NCI-H1694 treated with DMSO at 0.1 percent for 48 hours (cell line): Measurements from ENCODE around the gene ZEB1.
"Not testable (repeated sequence)": the region's sequence is repeated elsewhere in the genome, so short reads cannot be mapped to it uniquely, and the experiment has no call there.

Experiments used
- DNase-seq: peaks from one replicate; lab custom pipeline; 2025; lab: John Stamatoyannopoulos, UW

Gene ZEB1

GRCh38 chr10:31318382-31318853 is 598 bp upstream of the ZEB1 start:
- DNase-seq: no peak

GRCh38 chr10:31319602-31320549 is 860 bp downstream of the ZEB1 start:
- DNase-seq: no peak

GRCh38 chr10:31320550-31321211 is 1.7 kb downstream of the ZEB1 start:
- peak; percentile 11 for DNase-seq

- no peak for DNase-seq
These were observed 2.5 kb downstream of the ZEB1 start for GRCh38 chr10:31321396-31321941.

GRCh38 chr10:31322647-31323046 is 3.6 kb downstream of the ZEB1 start:
- DNase-seq: peak; percentile 21

GRCh38 chr10:31340343-31340742 is 21.3 kb downstream of the ZEB1 start:
- no peak for DNase-seq

GRCh38 chr10:31341552-31341951 is 22.5 kb downstream of the ZEB1 start:
- DNase-seq: no peak

DNA sequence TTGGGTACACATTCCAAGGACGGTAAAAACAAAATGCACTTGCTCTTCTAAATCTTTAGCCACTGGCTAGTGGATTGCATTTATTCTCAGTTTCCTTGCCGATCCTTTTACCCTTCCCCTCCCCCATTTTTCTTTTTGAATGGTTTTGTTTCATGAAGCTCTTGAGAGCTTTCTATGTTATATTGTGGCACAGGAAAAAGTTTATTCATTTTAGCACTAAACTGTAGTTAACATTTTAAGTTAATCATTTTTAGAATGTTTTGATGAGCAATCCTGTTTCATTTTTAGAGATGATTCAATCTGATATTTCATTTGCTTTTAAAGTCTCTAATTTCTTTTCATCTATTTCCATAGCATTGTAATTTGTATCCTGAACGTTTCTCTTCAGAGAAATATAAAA is 24.0 kb downstream of the ZEB1 start:
- DNase-seq: no peak

DNA sequence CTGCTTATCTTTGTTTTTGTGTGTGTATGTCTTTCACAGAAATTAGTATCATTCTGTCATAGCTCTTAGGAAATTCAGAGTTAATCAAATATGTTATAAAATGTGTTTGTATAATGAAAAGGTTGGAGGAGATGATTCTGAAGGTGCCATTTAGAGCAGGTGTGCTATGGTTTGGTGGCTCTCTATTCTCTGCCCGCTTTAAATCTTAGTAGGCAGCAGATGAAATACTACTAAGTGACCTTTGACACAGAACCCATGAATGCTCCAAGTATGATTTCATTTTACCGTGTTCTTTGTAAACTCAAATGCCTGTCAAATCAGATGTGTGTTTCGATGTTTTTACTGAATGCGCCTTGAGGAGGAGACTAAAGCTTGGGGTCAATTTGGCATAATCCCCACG is 24.5 kb downstream of the ZEB1 start:
- no peak for DNase-seq

DNA sequence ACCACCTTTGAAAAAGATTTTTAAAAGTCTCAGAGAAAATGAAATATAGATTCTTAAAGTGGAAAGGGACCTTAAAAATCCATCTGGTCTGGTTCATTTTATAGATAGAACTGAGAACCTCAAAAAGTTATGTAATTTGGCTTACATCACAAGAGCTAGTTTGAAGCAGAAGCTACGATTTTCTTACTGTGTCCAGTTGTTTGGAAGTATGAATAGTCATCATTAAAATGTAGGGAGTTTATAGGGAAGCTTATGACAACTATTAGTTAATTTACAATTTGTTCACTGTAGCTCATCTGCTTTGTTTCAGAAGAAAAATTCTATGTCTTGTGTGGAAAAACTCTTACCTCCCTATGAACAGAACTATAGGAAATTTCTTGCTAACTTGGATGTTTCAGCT is 26.9 kb downstream of the ZEB1 start:
- DNase-seq: no peak

GRCh38 chr10:31346953-31347352 is 27.9 kb downstream of the ZEB1 start:
- DNase-seq: no peak

- no peak for DNase-seq
These were observed 28.7 kb downstream of the ZEB1 start for GRCh38 chr10:31347705-31348104.

DNA sequence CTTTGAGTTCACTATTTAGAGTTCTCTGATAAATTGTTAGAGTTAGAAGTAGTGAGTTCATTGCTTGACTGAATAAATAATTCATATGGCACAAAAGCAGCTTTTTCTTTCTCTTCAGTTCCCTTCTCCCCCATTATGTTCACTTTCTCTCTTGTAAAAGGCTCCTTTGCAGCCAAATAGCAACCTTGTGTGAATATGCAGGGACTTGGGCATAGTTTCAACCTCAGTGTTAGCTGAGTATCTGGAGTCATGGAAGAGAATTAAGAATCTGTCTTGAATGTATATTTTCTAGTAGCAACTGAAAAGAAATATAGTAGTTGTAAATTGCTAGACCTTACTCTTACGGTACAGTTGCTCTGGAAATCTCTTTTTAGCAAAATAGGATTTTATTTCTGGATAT is 31.9 kb downstream of the ZEB1 start:
- DNase-seq: no peak

DNA sequence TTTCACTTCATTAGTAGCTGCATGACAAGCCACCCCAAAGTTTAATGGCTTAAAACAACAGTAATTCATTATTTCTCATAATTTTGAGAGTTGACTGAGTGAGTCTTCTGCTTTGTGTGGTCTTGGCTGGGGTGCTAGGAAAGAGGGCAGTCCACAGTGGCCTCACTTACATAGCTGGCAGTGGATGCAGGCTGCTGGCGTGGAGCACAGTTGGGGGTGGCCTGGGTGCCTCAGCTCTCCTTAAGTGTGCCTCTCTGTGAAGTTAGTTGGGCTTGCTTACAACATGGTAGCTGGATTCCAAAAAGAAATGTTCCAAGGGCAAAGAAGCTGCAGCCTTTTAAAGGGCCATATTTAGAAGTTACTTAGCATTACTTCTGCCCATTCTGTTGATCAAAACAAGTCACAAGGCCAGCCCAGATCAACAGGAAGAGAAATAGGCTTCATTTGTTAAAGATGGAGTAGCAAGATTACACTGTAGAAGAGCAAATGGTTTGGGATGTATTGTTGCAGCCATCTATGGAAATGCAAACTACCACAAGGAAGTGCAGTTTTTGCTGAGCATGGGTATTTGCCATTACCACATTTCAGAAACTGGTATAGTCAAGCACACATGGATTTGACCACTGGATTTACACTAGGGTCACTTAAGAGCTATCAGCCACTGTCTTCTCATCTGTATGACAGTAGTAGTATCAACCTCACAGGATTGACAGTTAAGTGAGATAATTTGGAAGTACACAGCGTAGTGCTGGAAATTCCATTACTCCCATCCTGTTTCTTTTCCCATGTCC is 33.6 kb downstream of the ZEB1 start:
- no peak for DNase-seq

- no peak for DNase-seq
These were observed 34.6 kb downstream of the ZEB1 start for GRCh38 chr10:31353574-31353973.

DNA sequence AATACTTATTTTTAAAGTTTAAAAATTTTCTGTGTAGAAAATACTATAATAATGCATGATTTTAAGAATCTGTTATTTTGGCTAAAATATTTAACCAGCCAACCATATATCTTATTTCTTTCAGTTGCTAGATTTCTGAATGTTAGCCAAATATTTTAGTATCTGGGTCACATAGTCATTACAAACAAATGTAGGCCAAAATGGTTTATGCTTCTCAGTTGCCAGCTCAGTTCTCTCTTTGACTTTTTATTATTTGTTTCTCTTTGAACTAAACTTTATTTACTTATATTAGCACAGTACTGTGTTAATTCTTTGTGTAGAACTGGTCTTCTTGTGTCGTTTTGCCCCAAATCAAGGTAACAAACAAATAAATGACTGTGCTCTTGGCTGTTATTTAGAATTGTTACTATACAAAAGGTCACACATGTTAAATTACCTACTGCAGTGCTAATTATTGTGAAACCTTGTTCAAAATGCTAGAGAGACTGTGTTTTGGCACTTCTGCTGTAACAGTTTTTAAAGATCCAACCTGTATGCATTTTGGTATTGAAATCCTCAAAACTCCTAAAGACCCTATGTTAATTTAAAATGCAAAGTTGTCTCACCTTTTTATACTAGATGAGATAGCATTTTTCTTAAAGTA is 39.8 kb downstream of the ZEB1 start:
- no peak for DNase-seq

GRCh38 chr10:31359979-31360378 is 41.0 kb downstream of the ZEB1 start:
- no peak for DNase-seq

- DNase-seq: not testable (repeated sequence)
These were observed 42.5 kb downstream of the ZEB1 start for GRCh38 chr10:31361475-31361874.

DNA sequence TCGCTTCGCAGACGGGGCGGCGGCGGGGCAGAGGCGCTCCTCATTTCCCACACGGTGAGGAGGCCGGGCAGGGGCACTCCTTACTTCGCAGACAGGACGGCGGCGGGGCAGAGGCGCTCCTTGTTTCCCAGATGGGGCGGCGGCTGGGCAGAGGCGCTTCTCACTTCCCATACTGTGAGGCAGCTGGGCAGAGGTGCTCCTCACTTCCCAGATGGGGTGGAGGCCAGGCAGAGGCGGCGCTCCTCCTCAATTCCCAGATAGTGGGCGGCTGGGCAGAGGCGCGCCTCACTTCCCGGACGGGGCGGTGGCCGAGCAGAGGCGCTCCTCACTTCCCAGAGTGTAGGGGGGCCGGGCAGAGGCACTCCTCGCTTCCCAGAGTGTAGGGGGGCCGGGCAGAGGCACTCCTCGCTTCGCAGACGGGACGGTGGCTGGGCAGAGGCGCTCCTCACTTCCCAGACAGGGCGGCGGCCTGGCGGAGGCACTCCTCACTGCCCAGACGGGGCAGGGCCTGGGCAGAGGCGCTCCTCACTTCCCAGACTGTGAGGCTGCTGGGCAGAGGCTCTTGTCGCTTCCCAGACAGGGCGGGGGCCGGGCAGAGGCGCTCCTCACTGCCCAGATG is 43.1 kb downstream of the ZEB1 start:
- DNase-seq: no peak

- DNase-seq: not testable (repeated sequence)
These were observed 44.7 kb downstream of the ZEB1 start for GRCh38 chr10:31363696-31364095.

DNA sequence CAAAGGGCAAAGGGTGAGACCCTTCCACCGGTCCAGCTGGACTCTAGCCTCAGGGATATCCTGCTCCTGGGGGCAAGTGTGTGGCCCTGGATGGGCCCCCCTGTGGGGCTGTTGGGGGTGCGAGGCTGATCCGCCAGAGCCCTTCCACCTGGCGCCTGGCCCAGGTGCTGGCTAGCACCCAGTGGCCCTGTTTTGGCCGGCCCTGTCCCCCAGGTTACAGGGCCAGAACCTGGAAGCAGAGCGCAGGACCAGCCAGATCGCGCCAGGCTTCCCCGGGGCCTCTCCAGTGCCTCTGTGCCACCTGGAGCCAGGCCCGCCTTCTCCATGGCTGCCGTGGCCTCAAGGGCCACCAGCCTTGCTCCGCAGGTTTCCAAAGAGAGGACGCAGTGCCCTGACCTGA is 45.2 kb downstream of the ZEB1 start:
- not testable (repeated sequence) for DNase-seq
